GM19025 (cell line): ENCODE results near the gene XXYLT1.
"Not testable (repeated sequence)": the region's sequence is repeated elsewhere in the genome, so short reads cannot be mapped to it uniquely, and the experiment has no call there.

Experiments
- ATAC-seq: cut with Tn5 transposase; IDR thresholded peaks from one replicate; pipeline ENCODE4 v1.9.1; 2021; ENCODE audit warnings: mild to moderate bottlenecking, low read depth, moderate library complexity; ENCODE audit not compliant: unreplicated experiment

XXYLT1 gene

GRCh38 chr3:195038161-195038560, 232.8 kb downstream of the XXYLT1 start:
- ATAC-seq, result no peak

DNA sequence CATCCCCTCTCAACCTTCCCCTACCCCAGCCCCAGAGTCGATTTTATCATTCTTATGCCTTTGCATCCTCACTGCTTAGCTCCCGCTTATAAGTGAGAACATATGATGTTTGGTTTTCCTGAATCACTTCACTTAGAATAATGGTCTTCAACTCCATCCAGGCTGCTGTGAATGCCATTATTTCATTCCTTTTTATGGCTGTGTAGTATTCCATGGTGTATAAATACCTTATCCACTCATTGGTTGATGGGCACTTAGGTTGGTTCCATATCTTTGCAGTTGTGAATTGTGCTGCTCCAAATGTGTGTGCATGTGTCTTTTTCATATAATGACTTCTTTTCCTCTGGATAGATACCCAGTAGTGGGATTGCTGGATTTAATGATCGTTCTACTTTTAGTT, 233.4 kb downstream of the XXYLT1 start:
- ATAC-seq, result not testable (repeated sequence)

DNA sequence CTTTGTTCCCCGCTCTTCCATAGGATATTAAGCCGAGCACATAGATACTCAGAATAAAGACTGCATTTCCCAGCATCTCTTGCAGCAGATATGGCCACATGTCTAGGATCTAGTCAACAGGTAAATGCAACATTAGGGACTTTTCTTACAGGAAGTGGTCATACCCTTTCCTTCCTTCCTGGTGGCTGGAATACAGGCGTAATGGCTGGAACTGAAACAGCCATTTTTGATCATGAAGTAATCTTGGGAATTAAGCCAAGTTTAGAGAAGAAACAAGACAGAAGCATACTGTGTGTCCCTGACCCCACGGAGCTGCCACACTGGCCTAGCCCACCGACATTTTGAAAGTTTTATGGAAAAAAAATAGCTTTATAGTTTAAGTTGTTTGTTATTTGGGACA, 234.0 kb downstream of the XXYLT1 start:
- ATAC-seq, result no peak

DNA sequence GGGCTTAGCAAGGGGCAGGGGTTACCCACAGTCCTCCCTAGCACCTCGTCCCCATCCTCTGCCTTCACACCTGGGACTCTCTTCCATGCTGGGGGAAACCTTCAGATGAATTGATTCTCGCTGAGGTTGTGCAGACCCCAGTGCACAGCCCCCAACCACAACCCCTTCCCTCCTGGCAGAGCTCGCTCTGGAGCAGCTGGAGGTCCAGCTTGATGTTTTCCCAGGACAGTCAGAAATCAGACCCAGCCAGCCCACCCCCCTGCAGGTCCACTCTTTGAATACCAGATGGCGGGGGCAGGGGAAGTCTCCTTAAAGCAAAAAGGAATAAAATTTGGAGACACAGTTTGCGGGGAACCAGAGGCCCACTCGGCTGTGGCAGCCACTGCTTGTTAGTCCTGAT, 234.4 kb downstream of the XXYLT1 start:
- no peak for ATAC-seq

GRCh38 chr3:195036203-195036505, 234.8 kb downstream of the XXYLT1 start:
- no peak for ATAC-seq

DNA sequence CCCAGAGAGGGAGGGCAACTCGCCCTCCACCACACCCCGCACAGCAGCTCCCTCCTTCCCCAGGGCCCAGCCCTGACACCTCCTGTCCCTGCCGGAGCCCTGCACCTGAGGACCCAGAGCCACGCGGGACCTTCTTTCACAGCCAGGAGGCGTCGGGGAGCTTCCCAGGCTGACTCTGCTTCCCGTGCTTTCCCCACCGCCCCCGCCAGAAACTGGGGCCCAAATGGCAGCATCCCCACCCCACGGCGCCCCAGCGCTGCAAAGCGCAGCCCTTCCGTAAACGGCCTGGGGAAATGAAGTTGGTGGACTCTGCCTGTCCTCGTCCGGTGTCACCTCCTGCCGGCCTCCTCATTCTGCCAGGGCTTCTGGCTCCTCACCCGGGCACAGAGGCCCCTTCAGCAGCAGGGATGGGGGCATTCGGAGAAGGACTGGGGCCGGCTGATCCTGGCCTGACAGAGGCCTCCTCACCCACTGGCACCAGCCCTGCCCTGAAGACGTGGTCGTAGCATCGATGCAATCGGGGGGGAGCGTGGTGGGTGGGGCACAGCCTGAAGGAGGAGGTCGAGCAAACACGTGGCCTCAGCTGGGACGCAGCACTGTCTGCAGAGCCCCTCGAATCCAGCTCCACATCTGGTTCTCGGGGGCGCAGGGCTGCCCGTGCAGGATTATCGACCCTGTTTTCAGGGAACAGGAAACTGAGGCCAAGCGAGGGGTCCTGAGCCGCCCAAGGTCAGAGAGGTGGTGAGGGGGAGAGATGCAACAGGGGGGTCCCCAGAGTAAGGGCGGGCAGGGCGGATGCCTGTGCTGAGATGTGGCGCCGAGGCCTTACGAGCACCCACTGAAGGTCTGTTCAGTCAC, 235.4 kb downstream of the XXYLT1 start:
- ATAC-seq, result no peak

DNA sequence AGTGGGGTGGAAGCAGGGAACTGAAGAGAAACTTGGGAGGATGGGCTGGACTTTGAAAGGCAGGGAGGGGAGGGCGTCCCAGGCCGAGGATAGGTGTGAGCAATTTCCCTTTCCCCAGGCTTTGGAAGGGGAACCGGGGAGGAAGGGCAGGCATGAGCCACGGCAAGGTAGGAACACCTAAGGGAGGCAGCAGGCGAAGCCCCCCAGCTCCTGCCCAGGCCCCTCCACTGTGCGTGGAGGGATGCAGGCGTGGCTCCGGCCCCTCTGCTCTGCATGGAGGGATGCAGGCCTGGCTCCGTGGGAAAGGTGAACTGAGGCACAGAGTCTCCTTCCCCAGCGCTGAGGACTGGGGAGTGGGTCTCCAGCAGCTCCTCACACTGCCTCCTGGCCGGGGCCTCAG, 236.4 kb downstream of the XXYLT1 start:
- no peak for ATAC-seq

- ATAC-seq, result no peak
These were observed 236.9 kb downstream of the XXYLT1 start for GRCh38 chr3:195034101-195034500.

DNA sequence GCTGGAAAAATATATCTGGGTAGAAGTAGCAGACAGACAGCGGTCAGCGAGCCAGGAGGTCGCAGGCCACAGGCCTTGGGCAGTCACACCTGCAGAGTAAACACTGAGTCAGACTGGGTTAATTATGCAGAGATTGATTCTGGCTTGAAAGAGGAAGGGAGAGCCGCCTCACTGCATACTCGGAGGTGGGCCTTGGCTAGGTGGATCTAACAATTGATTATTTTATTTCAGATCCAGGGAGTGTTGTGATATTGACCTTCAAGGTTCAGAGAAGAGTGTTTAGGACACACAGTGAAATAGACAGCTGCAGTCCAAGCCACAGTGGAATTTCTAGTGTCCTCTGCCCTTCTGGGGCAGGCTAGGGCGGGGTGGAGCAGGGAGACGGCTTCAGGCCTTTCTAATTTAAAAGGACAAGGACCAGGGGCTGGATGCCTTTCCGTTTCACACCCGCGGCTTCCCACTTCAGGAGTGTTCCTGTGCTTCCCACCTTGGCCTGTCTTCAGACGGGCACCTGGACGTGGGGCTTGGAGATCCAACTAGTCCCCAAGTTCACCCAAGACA, 237.3 kb downstream of the XXYLT1 start:
- no peak for ATAC-seq

DNA sequence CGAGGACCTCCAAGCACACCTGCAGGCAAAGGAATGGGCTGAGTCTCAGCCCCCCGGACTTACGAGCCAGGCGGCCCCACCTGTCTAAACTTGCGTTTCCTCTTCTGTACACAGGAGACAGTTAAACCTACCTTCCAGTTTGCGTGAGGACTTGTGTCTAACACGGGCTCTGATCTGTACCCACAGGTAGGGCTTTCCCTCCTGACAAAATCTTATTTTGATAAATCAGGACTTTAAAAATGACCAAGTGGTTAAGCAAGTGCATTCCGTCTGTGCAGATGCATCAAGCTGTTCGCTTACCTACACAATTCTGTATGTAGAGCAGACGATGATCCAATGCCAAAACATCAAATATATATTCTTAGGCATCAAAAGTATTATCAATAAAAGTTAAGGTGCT, 238.0 kb downstream of the XXYLT1 start:
- ATAC-seq, result no peak

DNA sequence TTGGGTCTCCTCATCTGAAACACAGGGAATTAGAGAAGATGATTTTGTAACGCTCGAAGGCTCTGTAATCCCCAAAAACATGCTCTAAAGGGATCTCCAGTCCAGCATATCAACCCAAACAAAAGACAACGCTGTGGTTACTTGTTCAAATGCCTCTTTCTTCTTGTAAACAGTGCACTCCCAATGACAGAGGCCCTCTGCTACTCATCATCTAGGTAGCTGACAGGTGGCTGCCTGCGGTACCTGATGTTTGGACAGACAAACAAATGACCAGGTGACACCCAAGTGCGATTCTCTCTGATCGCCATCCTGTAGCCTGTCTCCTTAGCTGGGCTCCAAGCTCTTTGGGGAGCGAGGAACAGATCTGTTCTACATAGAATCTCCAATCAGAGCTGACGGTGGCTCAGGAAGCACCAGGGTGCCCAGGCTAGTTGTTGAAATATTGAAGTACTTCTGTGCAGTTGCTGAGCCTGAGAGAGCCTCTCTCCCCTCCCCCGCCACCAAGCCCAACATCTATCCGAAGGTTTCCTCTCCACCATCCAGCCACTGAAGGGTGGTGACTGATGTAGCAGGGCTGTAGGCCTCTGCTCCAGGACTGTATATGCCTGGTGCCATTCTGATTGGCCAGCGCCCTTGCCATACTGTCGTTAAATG, 238.7 kb downstream of the XXYLT1 start:
- ATAC-seq, result no peak

GRCh38 chr3:195031574-195032003, 239.4 kb downstream of the XXYLT1 start:
- ATAC-seq, result no peak

- ATAC-seq, result no peak
These were observed 240.1 kb downstream of the XXYLT1 start for GRCh38 chr3:195030791-195031321.

DNA sequence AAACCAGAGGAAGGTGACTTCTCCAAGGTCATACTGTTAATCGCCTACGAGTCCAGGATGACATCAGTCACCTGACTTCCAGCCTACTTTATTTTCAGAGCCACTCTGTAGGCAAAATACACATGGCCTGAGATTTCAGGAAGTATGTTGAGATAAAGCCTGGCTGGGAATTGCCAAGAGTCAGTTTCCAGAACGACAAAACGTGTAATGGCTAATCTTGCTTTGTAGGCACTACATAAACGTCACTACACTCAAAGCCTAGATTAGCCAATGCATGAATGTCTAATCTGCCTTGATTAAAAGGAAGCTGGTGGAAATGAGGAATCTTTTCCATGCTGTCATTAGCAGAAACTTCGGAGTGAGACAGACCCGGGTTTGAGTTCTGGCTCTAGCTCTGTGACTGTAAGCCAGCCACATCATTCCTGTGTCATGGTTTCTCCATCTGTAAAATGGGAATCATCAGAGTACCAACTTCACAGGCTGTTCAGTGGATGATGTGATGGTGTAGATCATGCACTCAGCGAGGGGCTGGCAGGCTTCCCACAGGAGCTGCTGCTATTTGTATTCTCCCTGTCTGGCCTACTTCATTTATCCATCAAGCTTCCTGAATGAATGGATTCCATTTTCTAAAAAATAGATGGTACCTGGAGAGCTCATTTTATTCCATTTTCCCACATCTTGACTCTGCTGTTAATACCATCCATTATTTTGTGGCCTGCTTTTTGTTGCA, 241.9 kb downstream of the XXYLT1 start:
- ATAC-seq, result no peak

DNA sequence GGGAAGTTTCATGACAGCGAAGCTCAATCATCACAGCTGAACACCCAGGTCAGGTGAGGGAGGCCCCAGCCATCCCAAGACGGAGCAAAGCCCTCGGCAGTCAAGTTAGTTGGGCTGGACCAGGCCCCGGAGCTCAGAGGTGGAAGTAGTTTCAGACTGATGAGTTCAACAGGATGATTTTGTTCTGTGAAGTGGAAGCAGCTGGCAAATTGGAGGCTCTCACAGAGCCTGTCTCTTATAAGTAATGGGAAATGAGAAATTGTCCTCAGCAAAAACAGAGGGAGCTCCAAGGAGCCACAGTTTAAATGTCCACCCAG, 245.1 kb downstream of the XXYLT1 start:
- no peak for ATAC-seq

DNA sequence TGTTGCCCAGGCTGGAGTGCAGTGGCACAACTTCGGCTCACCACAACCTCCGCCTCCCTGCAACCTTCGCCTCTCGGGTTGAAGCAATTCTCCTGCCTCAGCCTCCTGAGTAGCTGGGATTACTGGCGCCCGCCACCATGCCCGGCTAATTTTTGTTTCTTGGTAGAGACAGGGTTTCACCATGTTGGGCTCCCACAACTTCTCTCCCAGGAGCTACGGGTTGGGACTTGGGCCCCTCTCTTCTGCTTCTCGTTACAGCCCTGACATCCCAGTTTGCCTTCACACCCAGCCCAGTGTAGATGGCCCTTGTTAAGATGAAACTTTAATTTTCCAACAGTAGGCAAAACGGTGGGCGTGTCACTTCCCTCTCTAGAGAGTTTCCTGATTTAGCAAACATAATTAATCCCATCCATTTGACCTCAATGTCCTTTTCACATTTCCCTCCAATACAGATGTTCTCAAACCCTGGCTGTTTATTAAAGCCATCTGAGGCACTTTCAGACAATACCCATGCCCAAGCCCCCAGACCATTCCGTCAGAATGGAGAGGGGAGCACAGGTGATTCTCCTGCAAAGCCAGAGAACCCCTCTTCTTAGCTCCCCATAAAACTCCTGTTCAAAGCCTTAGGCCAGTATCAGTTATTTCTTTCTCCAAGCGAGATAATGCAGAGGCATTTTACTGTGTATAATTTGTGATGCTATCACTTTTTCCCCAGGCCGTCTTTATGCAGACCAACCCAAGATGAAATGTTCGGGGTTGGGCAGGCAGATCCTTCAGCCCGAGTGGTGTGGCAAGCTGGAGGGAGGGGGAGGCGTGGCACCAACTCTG, 245.7 kb downstream of the XXYLT1 start:
- ATAC-seq, result no peak

DNA sequence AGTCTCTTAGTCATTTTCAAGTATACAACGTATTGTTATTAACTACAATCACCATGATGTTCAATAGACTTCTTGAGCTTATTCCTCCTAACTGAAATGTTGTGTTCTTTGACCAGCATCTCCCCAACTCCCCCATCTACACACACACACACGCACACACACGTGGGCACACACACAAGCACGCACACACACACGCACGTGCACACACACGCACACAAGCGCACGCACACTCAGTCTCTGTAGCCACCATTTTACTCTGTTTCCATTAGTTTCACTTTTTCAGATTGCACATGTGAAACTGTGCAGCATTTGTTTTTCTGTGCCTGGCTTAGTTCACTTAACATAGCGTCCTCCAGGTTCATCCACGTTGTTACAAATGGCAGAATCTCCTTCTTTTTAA, 247.0 kb downstream of the XXYLT1 start:
- ATAC-seq, result no peak

- ATAC-seq, result no peak
These were observed 247.4 kb downstream of the XXYLT1 start for GRCh38 chr3:195023576-195023975.

DNA sequence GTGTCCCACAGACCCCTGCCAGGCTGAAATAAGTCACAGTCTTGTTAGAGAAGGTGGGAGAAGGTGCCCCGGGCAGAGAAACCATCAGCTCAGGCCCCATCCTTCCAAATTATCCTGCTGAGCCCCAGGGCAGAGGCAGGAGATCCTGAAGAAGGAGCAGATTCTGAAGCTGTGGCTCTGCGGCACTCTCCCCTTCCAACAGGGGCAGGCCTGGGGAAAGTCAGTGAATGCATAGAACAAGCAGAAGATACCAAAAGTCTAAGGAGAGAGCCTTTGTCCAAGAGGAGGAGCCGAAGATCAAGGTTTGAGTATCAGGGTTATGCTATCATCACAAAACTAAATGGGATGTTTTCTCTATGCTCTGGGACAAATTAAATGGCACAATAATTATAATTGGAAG, 249.3 kb downstream of the XXYLT1 start:
- no peak for ATAC-seq

GRCh38 chr3:195020921-195021320, 250.0 kb downstream of the XXYLT1 start:
- no peak for ATAC-seq
